Measurements from ENCODE around the gene GLTP.
"Not testable (repeated sequence)": the region's sequence is repeated elsewhere in the genome, so short reads cannot be mapped to it uniquely, and the experiment has no call there.

Gene GLTP

GRCh38 chr12:109880043-109880931, at the start of gene GLTP:
TSS of gene GLTP (minus strand) at chr12:109880541. CDS start at chr12:109880374, 167 bp downstream.
- FAIRE-seq (no peak), DNase-seq (ENCODE audit: insufficient read length, low spot score) (peak; percentile 86)

GRCh38 chr12:109929326-109929725, 49.0 kb upstream of the GLTP start:
- not testable (repeated sequence) for DNase-seq (ENCODE audit: insufficient read length, low spot score); FAIRE-seq

- no peak for FAIRE-seq
These were observed 47.8 kb upstream of the GLTP start for GRCh38 chr12:109928058-109928656.

GRCh38 chr12:109927622-109928021, 47.3 kb upstream of the GLTP start:
- DNase-seq (ENCODE audit: insufficient read length, low spot score) = peak; percentile 56
- FAIRE-seq = peak; percentile 44

More at GRCh38 chr12:109928058-109928656, 47.8 kb upstream of the GLTP start:
- no peak for DNase-seq (ENCODE audit: insufficient read length, low spot score)

DNA sequence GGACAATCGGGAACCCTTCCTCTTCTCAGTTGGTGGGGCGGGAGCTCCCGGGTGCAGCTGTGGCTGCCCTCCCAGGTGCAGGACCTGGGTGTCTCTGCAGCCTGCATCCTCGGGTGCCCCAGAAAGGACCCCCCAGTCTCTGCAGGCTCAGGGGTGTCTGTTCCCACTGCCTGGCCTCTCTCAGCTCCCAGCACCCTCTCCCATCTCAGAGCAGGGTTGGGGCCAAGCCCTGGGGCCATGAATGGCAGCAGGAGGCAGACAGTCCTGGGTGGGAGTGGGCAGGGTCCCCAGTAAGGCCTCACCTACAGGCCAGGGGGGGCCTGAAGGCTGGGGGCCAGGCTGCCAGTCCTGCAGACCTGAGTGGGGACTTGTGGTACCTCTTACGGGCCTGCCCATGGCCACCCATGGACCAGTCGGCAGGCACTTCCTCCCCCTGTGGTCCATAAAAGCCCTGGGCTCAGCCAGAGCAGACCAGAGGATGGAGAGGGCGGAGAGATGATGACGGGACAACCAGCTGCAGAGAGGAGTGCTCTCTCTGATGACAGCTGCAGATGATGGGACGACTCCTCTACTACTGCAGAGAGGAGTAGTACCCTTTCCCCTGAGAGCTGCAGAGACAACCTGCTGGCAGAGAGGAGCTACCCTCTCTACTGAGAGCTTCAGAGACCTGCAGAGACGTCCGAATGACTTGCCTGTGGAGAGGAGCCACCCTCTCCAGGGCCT, 46.3 kb upstream of the GLTP start:
- DNase-seq (ENCODE audit: insufficient read length, low spot score) (no peak), FAIRE-seq (peak; percentile 42)

- FAIRE-seq (no peak), DNase-seq (ENCODE audit: insufficient read length, low spot score) (no peak)
These were observed 45.7 kb upstream of the GLTP start for GRCh38 chr12:109926016-109926415.

- DNase-seq (ENCODE audit: insufficient read length, low spot score) (no peak), FAIRE-seq (no peak)
These were observed 45.0 kb upstream of the GLTP start for GRCh38 chr12:109925185-109925840.

- FAIRE-seq = no peak
These were observed 43.3 kb upstream of the GLTP start for GRCh38 chr12:109923481-109924245.

DNA sequence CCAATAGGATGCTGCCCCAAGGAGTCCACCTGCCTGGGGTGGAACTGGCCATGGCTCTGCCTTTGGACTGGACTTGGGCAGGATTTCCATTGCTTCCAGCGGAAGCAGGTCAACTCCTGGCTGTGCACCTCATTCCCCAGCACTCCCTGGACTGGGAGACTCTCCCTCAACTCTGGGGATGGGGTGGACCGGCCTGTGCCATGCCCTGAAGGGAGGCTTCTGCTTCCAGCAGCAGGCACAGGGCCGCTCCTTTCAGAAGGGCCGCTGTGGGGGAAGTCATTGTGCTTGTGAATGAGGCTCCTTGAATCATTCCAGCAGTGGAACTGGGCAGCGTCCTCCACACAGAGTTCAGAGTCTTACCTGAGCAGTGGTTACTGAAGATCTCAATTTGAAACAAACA, 42.7 kb upstream of the GLTP start:
- DNase-seq (ENCODE audit: insufficient read length, low spot score) (no peak), FAIRE-seq (no peak)

More at GRCh38 chr12:109923481-109924245, 43.3 kb upstream of the GLTP start:
- no peak for DNase-seq (ENCODE audit: insufficient read length, low spot score)

GRCh38 chr12:109921982-109922381, 41.6 kb upstream of the GLTP start:
- DNase-seq (ENCODE audit: insufficient read length, low spot score) = no peak
- FAIRE-seq = no peak

DNA sequence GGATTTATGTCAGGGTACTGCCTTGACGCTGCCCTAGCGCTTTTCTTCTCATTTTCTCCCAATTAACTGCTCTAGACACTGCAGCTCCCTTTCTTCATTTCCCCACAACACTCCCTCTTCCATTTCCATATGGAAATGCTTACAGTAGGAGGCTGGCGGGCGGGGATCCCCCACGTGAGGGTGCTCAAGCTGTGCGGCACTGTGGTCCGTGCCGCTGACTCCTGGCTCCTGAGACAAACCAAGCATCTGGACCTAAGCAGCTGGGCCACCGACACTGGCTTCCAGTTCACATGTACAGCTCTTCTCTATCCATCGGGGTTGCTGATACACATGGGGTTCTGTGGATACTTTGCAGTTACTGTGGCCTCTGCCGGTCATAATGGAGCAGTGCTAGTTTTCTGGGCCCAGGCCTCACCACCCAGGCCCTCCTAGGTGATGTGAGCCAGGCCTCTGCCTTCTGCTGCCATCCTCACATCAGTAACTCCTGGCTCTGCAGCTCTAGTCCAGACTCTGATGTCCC, 40.0 kb upstream of the GLTP start:
- DNase-seq (ENCODE audit: insufficient read length, low spot score) = no peak
- no peak for FAIRE-seq

GRCh38 chr12:109919456-109919855, 39.1 kb upstream of the GLTP start:
- FAIRE-seq (no peak), DNase-seq (ENCODE audit: insufficient read length, low spot score) (no peak)

- no peak for FAIRE-seq
- DNase-seq (ENCODE audit: insufficient read length, low spot score) = no peak
These were observed 35.7 kb upstream of the GLTP start for GRCh38 chr12:109916045-109916444.

GRCh38 chr12:109915171-109916040, 35.1 kb upstream of the GLTP start:
- FAIRE-seq (no peak), DNase-seq (ENCODE audit: insufficient read length, low spot score) (no peak)

- FAIRE-seq (no peak), DNase-seq (ENCODE audit: insufficient read length, low spot score) (no peak)
These were observed 34.1 kb upstream of the GLTP start for GRCh38 chr12:109914461-109914860.

DNA sequence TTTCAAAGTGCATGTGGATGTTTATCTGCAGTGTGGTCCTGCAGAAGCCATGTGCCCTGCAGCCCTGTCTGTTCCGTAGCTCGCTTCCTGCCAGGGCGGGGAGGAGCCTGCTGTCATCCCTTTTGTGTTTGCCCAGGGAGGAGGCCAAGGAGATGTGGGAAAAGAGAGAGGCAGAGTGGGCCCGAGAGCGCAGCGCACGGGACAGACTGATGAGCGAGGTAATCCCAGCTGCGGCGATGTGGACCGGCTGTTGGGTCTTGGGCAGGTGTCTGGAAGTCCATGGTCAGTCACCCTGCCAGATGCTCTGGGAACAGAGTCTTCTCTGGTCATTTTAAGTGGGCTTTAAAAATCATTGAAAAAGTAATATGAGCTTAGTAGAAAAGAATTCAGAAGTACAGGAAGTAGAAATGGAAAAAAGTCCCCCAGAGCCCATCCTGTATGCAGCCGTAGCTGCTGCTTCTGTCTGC, 32.5 kb upstream of the GLTP start:
- FAIRE-seq = no peak
- no peak for DNase-seq (ENCODE audit: insufficient read length, low spot score)

- no peak for FAIRE-seq
- DNase-seq (ENCODE audit: insufficient read length, low spot score) = peak; percentile 23
These were observed 30.6 kb upstream of the GLTP start for GRCh38 chr12:109910969-109911348.

GRCh38 chr12:109910254-109910968, 30.1 kb upstream of the GLTP start:
- no peak for FAIRE-seq
- DNase-seq (ENCODE audit: insufficient read length, low spot score) = no peak
